CD4-positive, alpha-beta T cell treated with Interleukin-21 for 1 hour (primary cell): ENCODE results near the gene C11orf97.
A peak's percentile ranks its signal among the peaks of the same experiment; 100 is the strongest.
"Not testable (repeated sequence)": the region's sequence is repeated elsewhere in the genome, so short reads cannot be mapped to it uniquely, and the experiment has no call there.

Experiments used
- DNase-seq: peaks from one replicate; pipeline ENCODE4 v3.0.0-alpha.2; 2020

C11orf97 gene, protein sequence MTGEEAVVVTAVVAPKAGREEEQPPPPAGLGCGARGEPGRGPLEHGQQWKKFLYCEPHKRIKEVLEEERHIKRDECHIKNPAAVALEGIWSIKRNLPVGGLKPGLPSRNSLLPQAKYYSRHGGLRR

DNA sequence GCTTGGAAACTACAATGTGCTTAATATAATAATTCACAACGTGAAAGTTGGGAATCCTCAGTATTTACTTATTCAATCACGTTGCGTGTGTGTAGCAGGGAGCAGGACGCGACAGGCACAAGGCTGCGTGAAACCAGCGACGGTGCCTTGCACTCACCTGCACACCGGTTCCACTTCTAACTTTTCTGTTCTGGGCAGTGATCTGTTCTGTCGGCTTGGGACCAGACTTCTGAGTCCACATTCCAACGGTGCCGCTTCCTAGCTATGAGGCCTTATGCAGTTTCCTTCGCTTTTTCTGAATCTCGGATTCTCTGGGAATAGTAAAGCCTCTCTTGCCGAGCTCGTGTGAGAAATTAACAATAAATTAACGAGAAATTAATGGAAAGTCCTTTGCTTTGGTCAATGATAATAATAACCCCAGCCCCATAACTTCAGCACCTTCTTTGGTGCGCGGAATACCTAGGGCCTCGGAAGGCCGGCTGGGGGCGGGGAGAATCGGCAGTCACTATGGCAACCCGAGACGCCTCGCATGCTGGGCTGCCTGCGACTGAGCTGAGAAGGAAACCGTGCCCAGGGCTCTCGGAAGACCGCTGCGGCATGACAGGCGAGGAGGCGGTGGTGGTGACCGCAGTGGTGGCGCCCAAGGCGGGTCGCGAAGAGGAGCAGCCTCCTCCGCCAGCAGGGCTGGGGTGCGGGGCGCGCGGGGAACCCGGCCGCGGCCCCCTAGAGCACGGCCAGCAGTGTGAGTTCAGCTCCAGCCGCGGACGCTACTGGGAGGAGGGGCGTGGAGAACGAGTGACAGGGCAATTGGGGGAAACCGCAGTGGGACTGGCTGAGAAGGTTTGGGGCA lies at the start of gene C11orf97:
Gene C11orf97, plus strand, starts transcription at position 530 of the 850 bp plus-strand sequence. Its CDS starts 68 bp downstream, at position 598.
- peak; percentile 61 for DNase-seq

GRCh38 chr11:94469416-94469815 lies 42.8 kb upstream of the C11orf97 start:
- DNase-seq = no peak

- peak; percentile 36 for DNase-seq
Measured at GRCh38 chr11:94472916-94473799, 39.1 kb upstream of the C11orf97 start.

DNA sequence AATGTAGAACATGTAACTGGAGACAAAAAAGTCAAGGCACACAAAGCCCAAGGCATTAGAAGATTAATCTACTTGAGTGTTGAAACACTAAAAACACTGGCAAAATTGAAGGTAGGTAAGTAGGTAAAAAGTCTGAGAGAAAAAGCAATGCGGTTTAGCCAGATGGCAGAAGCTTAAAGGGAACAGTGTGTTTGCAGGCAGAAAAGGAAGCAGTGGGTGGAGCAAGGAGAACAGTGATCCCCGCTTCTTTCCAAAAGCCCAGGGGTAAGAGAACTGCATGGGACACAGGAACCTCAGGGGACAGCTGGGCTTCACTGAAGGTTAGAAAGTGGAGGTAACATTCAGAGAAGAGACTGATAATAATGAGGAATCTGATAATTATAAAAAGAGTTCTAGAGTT lies 34.6 kb upstream of the C11orf97 start:
- no peak for DNase-seq

DNA sequence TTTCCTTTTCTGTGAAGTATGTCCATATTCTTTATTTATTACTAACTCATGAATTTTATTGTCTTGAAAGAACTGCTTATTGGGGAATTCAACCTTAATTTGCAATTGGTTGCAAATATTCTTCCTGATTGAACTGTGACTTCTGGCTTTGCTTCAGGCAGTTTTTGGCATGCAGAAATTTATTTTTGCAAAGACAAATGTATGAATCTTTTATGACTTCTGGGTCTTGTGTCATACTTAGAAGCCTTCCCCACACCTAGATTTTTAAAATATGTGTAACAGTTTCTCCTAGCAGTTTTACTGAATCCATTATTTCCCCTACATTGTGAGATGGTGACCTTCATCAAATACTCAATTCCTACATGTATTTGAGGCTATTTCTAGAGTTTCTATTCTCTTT lies 30.9 kb upstream of the C11orf97 start:
- no peak for DNase-seq

GRCh38 chr11:94486068-94486467 lies 26.2 kb upstream of the C11orf97 start:
- DNase-seq = no peak

- DNase-seq = peak; percentile 97
Measured at GRCh38 chr11:94493281-94494125, 18.8 kb upstream of the C11orf97 start, which contains the start of the genes ANKRD49 and MRE11. ANKRD49 (plus strand) TSS chr11:94493984; CDS start chr11:94496694, 2,710 bp downstream. MRE11 (minus strand) TSS chr11:94493844; CDS start chr11:94492801, 1,043 bp downstream.

DNA sequence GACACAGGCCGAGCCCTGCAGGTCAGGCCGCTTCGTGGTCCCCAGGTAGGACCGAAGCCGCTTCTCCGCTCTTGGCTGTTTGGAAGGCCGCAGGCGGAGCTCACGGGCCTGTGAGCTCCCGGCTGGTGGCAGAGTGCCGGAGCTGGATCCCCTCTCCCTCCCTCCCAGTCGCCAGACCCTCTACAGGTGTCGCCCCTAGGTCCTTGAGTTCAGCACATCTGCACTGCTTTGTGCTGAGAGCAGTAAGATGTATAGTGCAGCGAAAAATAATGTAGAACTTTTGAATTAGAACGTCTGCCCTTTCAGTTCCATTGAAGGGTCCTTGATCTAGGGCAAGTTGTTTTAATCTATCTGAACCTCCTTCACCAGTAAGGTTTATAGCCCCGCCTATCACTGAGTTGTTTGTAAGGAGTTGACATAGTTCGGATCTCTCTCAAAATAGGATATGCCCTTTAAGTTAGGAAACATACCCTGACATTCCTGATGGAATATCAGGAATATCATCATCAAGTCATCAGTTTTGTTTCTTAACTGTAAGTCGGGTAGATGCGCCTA lies 18.1 kb upstream of the C11orf97 start:
- DNase-seq = no peak

DNA sequence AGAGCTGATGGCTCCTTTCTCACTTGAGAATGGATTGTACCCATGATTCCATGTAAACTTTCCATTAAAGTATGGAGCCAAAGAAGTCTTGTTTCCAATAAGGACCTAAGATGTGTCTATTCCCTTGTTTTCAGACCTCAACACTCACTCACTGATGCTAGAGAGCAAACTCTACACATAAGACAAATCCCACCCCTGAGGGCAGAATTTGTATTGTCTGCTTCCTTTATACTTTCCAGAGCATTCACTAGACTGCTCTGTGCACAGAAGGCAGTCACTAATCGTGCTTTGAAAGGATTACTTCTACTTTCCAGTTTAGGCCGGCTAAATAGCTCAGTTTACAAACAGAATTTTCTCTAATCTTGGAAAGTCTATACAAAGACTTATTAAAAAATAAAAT lies 12.1 kb upstream of the C11orf97 start:
- DNase-seq = no peak

DNA sequence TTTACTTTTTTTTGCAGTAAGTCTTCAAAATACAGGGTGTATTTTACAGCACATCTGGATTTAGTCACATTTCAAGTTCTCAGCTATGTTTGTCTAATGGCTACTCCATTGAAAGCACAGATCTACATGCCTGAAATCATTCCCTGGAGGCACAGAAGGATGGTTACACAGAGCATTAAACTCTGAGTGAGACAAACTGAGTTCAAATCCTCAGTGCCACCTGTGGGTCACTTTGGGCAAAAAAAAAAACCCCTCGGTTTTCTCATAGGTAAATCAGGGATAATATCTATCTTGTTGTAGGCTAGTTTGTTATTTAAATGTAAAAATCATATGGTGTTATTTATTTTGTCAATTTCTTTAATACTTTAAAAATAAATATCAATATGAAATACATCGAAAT lies 10.7 kb upstream of the C11orf97 start:
- no peak for DNase-seq

DNA sequence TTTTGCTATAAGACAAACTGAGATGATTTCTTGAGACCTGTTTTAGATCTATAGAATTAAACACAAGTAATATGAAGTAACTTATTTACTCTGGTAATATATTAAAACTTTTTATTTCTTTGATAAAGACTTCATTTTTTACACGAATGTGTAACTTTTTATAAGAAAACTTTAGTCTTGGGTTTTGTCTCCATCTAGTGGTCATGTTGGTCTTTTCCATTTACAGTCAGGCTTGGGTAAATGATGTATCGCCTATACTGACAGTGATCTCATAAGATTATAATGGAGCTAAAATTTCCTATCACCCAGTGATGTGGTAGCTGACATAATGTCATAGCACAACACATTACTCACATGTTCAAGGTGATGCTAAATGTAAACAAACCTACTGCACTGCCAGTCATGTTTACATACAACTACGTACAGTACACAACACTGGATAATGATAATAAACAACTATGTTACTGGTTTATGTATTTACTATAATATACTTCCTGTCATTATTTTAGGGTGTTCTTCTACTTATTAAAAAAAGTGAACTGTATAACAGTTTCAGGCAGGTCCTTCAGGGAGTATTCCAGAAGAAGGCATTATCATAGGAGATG lies 7.5 kb upstream of the C11orf97 start:
- DNase-seq = peak; percentile 65

GRCh38 chr11:94506513-94506912 lies 5.7 kb upstream of the C11orf97 start:
- DNase-seq = not testable (repeated sequence)

DNA sequence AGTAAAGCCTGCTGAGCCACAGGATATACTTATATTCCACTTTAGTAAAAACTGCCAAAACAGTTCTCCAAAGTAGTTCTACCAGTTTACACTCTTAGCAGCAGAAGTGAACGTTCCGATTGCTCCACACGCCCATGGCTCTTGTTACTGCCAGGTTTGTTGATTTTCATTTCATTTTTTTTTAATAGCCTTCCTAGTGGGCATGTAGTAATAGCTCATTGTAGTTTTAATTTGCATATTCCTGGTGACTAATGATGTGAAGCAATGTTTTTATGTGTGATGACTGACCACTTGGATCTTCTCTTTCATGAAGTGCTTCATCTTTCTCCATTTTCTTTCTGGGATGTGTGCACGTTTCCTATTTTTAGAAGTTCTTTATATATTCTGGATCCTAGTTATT lies 4.8 kb upstream of the C11orf97 start:
- no peak for DNase-seq

- no peak for DNase-seq
Measured at GRCh38 chr11:94513091-94513490, 830 bp downstream of the C11orf97 start.

DNA sequence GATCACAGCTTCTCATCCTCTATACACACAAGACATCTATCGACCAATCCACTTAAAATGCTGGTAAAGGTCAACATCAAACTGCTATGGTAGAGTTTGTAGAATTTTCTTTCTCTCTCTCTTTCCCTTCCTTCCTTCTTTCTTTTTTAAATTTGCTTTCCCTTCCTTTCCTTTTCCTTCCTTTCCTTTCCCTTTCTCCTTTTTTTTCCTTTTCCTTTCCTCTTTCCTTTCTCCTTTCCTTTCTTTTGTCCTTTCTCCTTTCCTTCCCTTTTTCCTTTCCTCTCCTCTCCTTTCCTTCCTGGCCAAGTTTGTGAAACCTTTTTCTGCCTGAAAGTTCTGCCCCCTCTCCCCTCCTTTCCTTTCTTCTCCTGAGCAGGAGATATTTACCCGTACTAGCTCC lies 3.1 kb downstream of the C11orf97 start:
- no peak for DNase-seq

DNA sequence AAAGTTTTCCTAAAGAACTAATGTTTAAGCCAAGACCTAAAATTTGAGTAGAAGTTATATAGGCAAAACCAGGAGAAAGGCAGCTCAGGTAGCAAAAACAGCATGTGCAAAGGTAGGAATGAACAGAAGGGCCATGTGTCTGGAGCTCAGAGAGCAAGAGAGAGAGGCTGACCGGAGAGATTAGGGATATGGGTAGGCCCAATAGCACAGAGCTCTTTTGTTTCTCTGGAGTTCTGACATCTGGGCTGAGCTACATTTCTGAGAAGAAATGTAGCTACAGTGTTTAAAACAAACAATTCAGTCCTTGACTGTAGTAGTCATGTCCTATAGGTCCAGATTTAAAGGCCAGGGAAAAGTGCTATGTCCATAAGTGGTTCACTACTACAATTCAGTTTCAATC lies 4.5 kb downstream of the C11orf97 start:
- DNase-seq = no peak

DNA sequence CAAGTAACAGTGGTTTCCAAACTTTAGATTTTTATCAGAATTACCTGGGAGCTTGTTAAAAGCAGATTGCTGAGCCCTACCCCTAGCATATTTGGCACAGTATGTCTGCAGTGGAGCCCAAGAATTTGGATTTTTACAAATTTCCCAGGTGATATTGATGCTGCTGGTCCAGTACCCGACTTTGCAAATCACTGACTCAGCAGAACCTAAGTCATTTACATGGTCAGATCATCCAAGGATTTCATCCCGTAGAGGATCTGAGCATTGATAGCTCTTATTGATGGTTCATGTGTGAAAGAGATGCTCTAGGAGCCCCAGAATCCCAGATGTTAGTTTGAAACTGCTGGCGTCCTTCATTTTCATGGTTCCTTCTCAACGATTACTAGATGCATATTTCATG lies 6.0 kb downstream of the C11orf97 start:
- DNase-seq = no peak

DNA sequence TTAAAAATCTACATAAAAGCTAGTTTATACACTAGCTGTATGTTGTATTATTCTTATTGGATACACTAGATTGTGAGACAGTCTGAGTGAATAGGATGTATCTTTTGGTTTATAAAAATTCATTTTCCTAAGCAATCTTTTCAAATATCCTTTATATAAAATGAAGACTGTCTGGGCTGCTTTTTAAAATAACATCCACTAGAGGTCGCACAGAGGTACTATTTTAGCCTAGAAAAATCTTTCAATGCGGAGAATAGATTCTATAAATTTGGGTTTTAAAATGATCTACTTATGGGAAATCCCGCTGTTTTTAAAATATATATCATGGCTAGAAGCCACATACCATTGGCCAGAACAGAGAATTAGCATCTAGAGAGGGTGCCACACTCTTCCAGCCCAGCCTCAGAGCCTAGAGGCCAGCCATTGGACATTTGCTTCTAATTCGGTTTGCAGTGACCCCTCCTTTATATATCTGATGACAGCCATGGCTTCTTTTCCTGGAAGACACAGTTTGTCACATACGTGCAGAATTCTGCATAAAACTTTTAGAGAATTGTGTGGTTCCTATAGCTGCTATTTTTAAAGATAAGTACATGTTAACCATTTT lies 7.3 kb downstream of the C11orf97 start:
- DNase-seq = peak; percentile 47

- DNase-seq = no peak
Measured at GRCh38 chr11:94521684-94522083, 9.4 kb downstream of the C11orf97 start.

DNA sequence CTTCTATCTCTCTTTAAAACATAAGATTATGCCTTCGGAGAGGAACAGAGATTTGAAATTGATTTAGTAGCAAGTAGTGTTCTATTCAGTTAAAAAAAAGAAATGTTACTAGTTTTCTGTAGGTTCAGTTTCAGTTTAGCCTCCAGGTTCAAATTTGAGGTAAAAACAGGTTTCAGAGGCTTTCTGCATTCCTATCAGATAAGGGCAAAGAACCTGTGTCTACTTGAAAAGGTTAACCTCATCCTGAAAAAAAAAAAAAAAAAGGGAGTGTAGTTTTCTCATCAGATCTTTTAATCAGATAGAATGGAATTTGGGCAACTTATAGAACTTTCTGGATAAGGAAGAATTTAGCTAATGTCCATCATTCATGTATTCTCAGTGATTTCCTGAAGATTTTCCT lies 12.1 kb downstream of the C11orf97 start:
- no peak for DNase-seq
